Head of caudate nucleus (tissue), 42 donors: ENCODE data around the gene GRM3.
"Not testable (repeated sequence)": the region's sequence is repeated elsewhere in the genome, so short reads cannot be mapped to it uniquely, and the experiment has no call there.

Source experiments
- DNase-seq, 42 donors: peaks; one replicate each; pipeline versions ENCODE4 v3.0.0 to v3.0.0-alpha.2; 2020 to 2021; ENCODE audit warnings: mixed read lengths in 7 of 42
- intact Hi-C: fragments of 100-400 bp; cut with DNase I; formaldehyde crosslinking; loops from one replicate; pipeline ENCODE4 v1.15.0; 2022

Gene GRM3

DNA sequence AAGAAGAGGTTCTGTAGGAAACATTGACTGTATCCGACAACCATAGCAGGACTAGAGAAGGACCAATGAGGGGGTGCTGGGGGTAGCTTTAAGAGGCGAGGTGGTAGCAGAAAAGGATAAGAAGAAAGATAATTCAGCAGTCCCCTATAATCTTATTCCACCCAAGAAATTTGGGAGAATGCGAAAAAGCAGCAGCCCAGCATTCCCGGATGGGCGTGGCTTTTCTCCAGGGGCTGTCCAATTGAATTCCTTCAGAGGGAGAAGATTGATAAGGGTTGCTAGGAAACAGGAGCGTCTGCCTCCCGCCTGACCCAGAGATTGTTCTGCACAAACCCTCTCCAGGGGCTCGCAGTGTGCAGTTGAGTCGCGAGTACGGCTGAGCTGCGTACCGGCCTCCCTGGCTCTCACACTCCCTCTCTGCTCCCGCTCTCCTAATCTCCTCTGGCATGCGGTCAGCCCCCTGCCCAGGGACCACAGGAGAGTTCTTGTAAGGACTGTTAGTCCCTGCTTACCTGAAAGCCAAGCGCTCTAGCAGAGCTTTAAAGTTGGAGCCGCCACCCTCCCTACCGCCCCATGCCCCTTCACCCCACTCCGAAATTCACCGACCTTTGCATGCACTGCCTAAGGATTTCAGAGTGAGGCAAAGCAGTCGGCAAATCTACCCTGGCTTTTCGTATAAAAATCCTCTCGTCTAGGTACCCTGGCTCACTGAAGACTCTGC is at the start of gene GRM3:
TSS of gene GRM3 (plus strand) at position 349 of the 721 bp plus-strand sequence. CDS start 121,237 bp downstream, outside the sequence.
- peak; percentile 80 to 97 (median 92) for DNase-seq
- intact Hi-C loops = no loop called here

DNA sequence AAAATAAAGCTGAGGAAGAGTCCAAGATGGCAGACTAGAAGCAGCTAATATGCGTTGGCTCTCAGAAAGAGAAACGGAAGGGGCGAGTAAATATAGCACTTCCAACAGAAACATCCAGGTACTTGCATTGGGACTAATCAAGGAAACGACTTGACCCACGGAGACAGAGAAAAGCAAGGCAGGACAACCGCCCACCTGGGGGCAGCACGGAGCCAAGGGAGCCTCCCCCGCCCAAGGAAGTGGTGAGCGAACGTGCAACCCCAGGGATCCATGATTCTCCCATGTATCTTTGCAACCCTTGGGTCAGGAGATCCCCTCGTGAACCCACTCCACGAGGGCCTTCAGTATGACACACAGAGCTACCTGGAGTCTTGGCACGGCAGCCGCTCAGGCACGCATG is 45.4 kb upstream of the GRM3 start:
- peak in 3 of 42 donors; percentile 19 to 55 (median 46) for DNase-seq
- intact Hi-C loops = no loop called here

DNA sequence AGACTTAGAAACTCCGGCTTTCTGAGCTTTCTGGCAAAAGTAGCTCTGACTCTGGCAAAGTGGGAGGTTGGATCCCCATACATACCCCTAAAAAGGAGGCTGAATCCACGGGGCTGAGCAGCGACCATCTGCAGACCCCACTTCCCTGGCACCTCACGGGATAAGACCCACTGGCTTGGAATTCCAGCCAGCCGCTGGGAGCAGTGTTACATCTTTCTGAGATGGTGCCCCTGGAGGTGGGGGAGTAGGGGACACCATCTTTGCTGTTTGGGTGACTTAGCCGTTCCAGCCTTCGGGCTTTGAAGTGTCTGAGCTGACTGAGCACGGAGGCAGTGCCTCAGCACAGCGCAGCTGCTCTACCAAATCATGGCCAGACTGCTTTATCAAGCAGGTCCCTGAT is 45.0 kb upstream of the GRM3 start:
- intact Hi-C loops = no loop called here
- DNase-seq = no peak

DNA sequence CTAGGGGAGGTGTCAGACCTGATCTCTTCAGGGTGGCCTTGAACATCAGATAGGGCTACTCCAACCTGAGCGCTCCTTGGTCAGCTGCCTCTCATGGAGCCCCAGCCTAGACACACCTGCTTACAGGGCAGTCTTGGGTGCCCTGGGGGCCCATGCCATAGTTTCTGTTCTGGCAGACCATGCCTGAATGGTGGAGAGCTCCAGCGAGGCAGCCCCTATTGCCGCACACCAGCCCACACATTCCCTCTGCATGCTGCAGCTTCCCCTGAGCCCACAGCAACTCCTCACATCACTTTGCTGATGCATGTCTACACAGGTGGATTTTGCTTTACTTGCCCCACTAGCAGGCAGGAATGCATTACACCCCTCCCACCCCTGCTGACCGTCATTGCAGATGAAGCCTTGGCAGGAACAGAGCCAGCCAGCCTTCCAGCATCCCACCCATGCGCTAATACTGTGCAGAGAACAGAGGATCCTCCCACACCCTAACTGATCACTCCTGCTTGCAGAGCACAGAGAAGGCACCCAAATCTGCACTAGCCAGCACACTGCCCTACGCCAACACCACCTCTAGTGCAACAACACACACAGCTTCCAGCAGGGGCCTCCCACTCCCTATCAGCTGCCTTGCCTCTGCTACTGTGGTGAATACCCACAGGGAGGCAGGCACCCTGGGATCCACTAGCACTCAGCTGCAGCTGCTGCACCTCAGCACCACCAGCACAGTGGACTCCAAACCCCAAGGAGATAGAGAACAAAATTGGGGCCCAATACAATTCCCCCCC is 43.0 kb upstream of the GRM3 start:
- peak; percentile 57 to 89 (median 78) for DNase-seq
- intact Hi-C loops = no loop called here

DNA sequence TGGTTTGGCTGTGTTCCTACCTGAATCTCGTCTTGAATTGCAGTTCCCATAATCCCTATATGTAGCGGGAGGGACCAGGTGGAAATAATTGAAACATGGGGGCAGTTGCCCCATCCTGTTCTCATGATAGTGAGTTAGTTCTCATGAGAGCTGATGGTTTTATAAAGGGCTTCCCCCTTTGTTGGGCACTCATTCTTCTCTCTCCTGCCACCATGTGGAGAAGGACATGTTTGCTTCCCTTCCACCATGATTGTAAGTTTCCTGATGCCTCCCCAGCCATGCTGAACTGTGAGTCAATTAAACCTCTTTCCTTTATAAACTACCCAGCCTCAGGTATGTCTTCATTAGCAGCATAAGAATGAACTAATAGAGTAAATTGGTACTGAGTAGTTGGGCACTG is 28.0 kb upstream of the GRM3 start:
- intact Hi-C loops, DNase-seq: not testable (repeated sequence)

DNA sequence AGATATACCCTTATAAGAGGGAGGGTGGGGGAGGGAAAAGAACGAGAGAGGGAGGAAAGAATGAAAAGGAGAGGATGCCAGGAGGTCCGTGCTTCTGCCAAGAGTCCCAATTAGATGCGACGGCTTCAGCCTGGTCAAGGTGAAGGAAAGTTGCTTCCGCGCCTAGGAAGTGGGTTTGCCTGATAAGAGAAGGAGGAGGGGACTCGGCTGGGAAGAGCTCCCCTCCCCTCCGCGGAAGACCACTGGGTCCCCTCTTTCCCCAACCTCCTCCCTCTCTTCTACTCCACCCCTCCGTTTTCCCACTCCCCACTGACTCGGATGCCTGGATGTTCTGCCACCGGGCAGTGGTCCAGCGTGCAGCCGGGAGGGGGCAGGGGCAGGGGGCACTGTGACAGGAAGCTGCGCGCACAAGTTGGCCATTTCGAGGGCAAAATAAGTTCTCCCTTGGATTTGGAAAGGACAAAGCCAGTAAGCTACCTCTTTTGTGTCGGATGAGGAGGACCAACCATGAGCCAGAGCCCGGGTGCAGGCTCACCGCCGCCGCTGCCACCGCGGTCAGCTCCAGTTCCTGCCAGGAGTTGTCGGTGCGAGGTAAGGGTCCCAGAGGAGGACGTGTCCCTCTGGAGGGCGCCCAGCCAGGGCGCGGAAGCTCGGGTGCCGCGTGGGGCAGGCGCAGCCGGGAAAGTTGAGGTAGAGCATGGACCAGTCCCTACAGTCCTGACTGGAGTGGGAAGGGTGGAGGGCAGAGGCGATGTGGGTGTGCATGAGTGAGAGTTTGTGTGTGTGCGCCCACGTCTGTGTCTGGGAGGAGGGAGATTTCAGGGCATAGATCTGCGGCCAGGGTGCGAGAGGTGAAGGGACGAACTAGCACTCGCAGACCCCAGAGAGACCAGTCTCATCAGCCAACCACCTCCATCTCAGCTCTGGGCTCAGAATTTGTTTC is 844 bp downstream of the GRM3 start:
- intact Hi-C loops = no loop called here
- DNase-seq = peak in 41 of 42 donors; percentile 31 to 86 (median 65)

DNA sequence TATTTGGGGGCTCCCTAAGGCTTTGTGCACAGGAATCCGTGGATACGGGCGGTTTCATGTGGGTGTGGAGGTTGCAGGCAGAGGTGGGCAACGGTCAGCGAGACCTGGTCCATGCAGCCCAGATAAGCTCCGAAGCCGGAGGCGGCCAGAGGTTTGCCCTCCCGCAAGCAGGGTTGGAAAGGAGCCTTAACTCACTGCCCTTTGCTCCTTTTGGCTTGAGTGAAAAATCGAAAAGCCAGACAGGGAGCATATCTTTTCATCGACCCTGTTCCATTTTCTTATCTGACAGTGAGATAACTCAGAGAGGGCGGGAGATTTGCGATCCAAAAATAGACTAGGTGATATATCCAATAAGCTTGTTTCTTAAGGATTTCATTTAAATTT is 1.5 kb downstream of the GRM3 start:
- peak in 27 of 42 donors; percentile 2 to 72 (median 43) for DNase-seq
- intact Hi-C loops = no loop called here

DNA sequence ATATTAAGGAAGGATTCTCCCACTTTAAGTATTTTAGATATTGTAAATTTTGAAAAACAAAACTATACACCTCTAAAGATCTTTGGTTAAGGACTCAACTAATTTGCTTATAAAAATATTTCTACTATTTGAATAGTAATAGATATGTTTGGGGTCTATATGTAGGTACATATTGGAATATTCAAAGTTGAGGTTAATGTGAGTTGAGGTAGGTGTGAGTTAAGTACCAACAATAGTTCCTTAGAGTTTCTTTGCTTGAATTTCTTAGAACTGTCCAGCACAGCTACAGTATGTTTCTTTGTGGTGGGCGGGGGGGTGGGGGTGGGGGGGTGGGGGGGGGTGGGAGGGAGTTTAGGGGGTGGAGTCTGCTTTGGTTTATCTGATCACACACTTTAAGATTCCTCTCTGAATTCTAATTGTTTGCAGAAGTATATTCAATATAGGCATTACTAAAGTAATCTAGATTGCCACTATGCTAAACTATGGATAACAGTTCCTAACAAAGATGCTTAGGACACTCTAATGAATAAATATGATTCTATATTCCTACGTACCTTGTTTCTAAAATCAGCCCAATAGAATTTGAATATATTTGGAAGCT is 2.1 kb downstream of the GRM3 start:
- intact Hi-C loops = no loop called here
- no peak for DNase-seq

DNA sequence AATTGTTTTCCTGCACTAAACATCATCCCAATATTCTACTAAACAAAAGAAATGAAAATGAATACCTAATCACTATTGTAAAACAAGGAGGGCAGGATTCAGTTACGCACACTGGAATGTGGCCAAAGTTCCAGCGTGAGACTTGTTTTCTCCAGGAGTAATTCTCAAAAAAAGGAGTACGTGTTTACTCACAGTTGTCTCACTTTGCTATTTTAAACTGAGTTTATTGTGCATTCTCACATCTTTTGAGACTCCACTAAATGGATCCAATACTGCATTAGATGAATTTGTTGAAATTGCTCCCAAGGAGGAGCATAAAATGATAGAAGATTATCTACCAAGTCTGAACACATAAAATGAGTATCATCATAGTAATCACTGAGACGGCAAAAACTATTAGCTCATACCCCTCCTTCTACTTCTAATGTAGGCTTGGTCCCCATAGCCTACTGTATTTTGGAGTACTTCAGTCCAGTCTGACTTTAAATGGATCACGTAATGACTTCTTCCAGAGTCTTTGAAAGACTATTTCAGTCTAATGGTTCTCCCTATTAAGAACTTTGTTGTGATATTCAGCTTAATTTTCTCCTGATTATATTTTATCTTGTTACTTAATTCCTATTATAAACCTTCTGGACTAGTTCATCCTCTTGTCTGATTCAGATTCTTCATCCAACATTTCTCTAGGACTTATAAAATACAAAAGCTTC is 3.8 kb downstream of the GRM3 start:
- intact Hi-C loops = no loop called here
- peak in 17 of 42 donors; percentile 19 to 78 (median 46) for DNase-seq

DNA sequence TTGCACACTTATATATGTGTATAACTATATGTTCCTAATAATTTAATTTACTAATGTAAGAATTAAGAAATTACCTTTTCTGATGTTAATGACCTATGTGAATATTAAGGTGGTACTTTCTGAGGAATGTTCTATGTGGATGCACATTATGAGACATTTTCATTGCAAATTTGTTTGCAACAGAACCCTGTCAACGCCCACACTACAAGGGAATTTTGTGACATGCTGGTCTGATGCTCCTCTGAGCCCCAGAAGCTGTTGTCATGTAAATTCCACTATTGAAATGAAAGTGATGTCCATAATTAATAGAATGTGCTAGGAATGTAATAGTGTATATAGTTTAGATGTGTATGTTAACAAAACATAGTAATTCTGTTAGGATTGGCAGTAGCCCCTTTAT is 4.5 kb downstream of the GRM3 start:
- intact Hi-C loops = no loop called here
- no peak for DNase-seq

DNA sequence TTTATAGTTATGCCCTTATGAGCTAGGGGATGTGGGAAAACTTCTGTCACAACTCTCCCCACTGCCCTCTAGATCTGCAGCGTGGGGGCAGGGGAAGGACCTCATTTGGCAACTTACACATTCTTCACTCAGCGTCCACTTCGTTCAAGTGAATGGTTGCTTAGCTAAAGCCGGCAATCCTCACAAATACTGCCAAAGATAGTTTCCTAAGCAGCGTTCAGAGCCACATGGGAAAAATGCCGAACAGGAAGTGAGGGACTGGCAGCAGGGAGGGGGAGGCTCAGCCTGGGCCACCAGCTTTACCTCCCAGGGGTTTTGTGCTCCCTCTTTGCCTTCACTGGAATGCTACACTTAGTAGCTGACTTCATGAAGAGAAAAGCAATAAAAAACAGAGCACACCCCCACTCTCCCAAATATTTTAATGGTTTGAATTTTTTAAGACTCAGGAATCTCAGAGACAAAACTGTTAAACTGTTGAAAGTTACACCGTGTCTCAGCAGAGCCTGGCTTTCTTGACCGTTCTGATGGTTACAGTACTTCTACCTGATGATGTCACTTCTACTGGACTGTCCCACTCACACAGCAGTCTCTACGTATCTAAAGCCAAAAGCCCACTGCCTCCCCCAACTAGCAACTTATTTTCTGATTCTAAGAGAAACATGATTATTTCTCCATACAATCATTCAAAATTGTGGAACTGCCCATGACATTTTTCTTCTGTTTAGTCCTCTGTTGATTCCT is 10.4 kb downstream of the GRM3 start:
- DNase-seq = peak; percentile 33 to 88 (median 63)
- intact Hi-C loops = no loop called here

DNA sequence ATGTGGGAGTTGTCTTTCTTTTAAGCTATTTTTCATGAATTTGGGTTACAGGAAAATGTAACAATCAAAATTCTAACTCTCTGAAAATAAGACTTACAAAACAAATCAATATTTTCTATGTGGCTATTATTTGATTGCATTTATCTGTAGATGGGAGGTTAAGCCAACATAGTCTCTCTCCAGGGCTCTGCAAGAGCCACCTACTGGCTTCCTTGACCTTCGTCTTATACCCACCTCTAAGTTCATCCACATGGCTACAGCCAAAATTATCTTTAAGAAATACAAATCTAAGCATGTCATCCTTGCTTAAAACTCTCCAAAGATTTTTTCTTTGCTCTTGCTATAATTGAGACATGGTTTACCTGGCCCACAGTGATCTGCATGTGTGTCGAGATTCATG is 14.2 kb downstream of the GRM3 start:
- DNase-seq = no peak
- intact Hi-C loops = no loop called here

DNA sequence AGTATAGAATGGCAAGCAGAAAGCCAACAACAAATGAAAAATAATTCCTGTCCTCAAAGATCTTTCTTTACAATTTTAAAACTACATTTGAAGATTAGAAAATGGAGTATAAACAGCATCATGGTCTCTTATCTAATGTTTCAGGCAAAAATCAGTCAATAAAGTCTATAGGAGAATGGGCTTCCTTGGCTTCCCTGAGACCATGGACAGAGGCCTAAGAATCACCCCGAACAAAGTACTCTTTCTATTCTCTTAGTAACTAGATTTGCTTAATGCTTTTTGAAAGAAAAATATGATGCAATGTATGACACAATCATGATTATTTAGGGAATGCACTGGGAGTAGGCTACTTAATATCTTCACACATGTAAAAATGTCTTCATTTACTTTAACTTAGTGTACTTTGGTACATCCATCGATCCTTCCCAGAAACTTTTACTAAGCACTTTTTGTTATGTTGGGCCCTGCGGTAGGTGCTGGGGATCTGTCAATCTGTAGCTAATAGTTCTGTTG is 17.3 kb downstream of the GRM3 start:
- intact Hi-C loops = no loop called here
- DNase-seq = no peak

DNA sequence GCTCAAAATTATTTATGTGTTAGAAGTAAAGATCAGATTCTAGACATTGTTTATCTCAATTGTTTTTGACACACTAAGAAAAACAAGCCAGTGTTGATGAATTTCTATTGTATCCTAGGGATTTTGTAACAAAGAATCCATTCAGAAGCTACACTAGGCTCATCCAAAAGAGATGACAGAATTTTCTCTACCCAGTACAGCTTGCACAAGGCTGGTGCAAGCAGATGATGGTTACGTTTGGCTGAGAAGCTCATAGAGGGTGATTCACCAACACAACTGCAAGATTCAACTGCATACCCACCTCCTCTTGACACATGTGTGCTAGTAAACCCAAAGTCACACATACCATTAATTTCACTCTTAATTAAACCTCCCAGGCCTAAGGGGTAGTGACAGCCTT is 20.8 kb downstream of the GRM3 start:
- peak in 34 of 42 donors; percentile 14 to 87 (median 64) for DNase-seq
- intact Hi-C loops = no loop called here

DNA sequence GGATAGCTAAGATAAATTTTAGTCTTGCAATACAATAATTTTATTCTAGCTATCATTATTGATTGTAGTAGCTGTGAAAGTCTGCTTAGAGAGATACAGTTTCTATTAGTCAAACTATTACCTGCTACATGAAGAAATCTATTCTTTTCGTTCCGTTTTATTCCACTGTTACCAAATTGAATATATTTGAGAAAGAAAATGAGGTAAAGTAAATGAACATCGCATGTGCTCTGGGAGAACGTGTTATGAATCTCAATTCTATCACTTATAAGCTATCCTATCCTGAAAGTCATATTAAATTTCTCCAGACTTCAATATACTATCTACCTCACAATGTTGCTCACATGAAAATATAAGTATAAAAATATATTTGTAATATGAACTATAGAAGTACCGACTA is 21.3 kb downstream of the GRM3 start:
- intact Hi-C loops = no loop called here
- DNase-seq = no peak

DNA sequence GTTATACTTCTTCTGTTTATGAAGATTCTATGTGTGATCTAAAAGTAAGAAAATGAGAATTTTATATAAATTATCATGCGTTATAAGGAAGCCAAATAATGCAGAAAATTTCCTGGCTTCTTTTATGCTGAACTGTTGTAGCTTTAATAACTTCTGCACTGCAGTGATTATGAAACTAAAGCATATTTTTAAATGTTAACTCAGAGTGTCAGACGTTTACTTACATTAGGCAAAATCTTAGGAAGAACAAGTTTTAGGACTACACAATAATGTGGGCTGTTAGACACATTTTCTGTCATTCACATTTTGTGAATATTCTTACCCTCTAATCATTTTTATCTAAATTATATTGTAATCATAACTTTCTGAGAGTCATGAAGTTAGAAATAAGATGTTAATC is 22.0 kb downstream of the GRM3 start:
- intact Hi-C loops = no loop called here
- no peak for DNase-seq

DNA sequence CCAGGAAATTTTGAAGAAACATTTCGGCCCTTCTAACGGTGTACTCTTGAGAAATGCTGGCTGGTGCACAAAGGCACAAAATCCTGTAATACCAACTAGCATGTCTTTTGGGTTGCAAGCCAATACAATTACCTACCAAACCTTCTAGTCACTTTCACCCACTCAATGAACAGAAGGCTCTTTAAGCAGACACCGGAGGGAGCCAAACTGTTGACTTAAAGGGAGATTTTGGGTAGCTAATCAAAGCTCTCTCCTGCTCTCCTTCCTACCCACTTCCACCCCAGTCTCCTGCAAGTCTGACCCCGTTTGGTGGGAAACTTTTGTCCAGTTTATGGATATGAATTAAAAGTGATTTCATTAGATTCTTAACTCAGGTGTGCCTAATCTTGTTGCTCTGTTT is 24.0 kb downstream of the GRM3 start:
- DNase-seq = peak in 2 of 42 donors; percentile 11 to 47
- intact Hi-C loops = no loop called here

DNA sequence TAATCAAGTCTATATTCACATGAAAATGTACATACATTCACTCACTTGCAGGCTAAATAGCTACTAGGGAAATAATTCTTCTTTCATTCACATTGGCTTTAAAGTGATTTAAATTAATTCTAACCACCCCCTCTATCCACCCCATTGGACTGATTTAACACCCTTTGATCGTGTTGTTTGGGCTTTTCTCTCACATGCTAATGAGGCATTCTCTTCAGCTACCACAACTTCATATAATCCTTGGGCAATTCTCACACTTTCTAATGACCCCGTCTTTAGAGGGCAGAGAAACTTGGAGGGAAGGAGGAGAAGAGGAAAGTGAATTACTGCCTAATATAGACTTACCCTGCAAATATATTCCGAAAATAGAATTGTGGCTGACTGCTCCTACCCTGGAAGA is 24.6 kb downstream of the GRM3 start:
- intact Hi-C loops = no loop called here
- DNase-seq = no peak
